HepG2 (cell line): ENCODE measurements around the gene LST1. TPM values are rescaled to one million over a fixed set of nuclear protein-coding genes. Genes with fewer than 3 reads are reported as not detected.

Experiments used
- DNMT3B ChIP-seq: conservative IDR thresholded peaks from 2 replicates; pipeline ENCODE4 v1.6.1; 2016; ENCODE audit warnings: missing biosample characterization, control low read depth
- GATAD1 ChIP-seq: IDR thresholded peaks from 2 replicates; pipeline ENCODE4 v1.6.1; 2016; ENCODE audit warnings: missing genetic modification reagents, missing compliant biosample characterization
- KDM5B ChIP-seq: sonication (generic); formaldehyde crosslinking; IDR thresholded peaks from 2 replicates; pipeline ENCODE4 v1.4.0; 2020; ENCODE audit warnings: missing genetic modification reagents, mild to moderate bottlenecking, borderline replicate concordance
- MAZ ChIP-seq, 2 experiments: sonication (generic) in 1 of 2; formaldehyde crosslinking in 1 of 2; IDR thresholded peaks; 2 replicates each; pipeline versions ENCODE4 v1.5.0 to v1.6.1; 2012 to 2020; ENCODE audit warnings: low read depth in 2 of 2, mild to moderate bottlenecking in 2 of 2, borderline replicate concordance in 1 of 2, improper control_type of control experiment in 1 of 2, low read length in 1 of 2, missing genetic modification reagents in 1 of 2, moderate library complexity in 1 of 2
- MBNL3 ChIP-seq: fragments of 250-450 bp; sonication (Bioruptor Pico); conservative IDR thresholded peaks from 2 replicates; pipeline ENCODE4 v1.8.0; 2022; ENCODE audit warnings: mild to moderate bottlenecking, inconsistent platforms
- PHF5A ChIP-seq: IDR thresholded peaks from one replicate; pipeline ENCODE4 v1.6.1; 2018; ENCODE audit warnings: low read depth, missing genetic modification reagents; ENCODE audit not compliant: unreplicated experiment
- POLR2A ChIP-seq, 2 experiments: IDR thresholded peaks; 2 replicates each; pipeline ENCODE4 v1.6.1; 2011; ENCODE audit warnings: low read depth in 2 of 2, low read length in 2 of 2, mild to moderate bottlenecking in 1 of 2, moderate library complexity in 1 of 2; ENCODE audit not compliant: insufficient read depth in 1 of 2
- RBM22 ChIP-seq: fragments of 200-400 bp; formaldehyde crosslinking; optimal IDR thresholded peaks from 2 replicates; pipeline ENCODE3; 2017; ENCODE audit warnings: mild to moderate bottlenecking, low read length, moderate library complexity
- REPIN1 ChIP-seq: sonication (generic); formaldehyde crosslinking; IDR thresholded peaks from 2 replicates; pipeline ENCODE4 v1.8.0; 2022; ENCODE audit warnings: missing genetic modification reagents, low read depth, mild to moderate bottlenecking, borderline replicate concordance
- SMARCC2 ChIP-seq: fragments of 450-650 bp; IDR thresholded peaks from 2 replicates; pipeline ENCODE4 v1.6.1; 2017; ENCODE audit warnings: antibody characterized with exemption, mild to moderate bottlenecking
- SOX5 ChIP-seq: IDR thresholded peaks from 2 replicates; pipeline ENCODE4 v1.6.1; 2016; ENCODE audit warnings: borderline replicate concordance
- SP2 ChIP-seq: sonication (generic); formaldehyde crosslinking; IDR thresholded peaks from 2 replicates; pipeline ENCODE4 v1.5.1; 2020; ENCODE audit warnings: mild to moderate bottlenecking, missing genetic modification reagents
- XBP1 ChIP-seq: sonication (generic); formaldehyde crosslinking; IDR thresholded peaks from 2 replicates; pipeline ENCODE4 v1.5.0; 2020; ENCODE audit warnings: missing genetic modification reagents
- ZNF264 ChIP-seq: sonication (generic); formaldehyde crosslinking; IDR thresholded peaks from 2 replicates; pipeline ENCODE4 v1.4.0; 2020; ENCODE audit warnings: missing genetic modification reagents
- ZNF282 ChIP-seq: fragments of 450-650 bp; IDR thresholded peaks from 2 replicates; pipeline ENCODE4 v1.6.1; 2018; ENCODE audit not compliant: partially characterized antibody
- ZNF737 ChIP-seq: sonication (generic); formaldehyde crosslinking; IDR thresholded peaks from 2 replicates; pipeline ENCODE4 v1.5.0; 2020; ENCODE audit warnings: missing genetic modification reagents, mild to moderate bottlenecking, borderline replicate concordance
- ZNF790 ChIP-seq: sonication (generic); formaldehyde crosslinking; IDR thresholded peaks from 2 replicates; pipeline ENCODE4 v1.8.0; 2022; ENCODE audit warnings: missing genetic modification reagents, mild to moderate bottlenecking, borderline replicate concordance
- ZNF850 ChIP-seq: sonication (generic); formaldehyde crosslinking; conservative IDR thresholded peaks from 2 replicates; pipeline ENCODE4 v1.9.0; 2021; ENCODE audit warnings: mild to moderate bottlenecking, missing genetic modification reagents
- ZZZ3 ChIP-seq: sonication (generic); formaldehyde crosslinking; IDR thresholded peaks from 2 replicates; pipeline ENCODE4 v1.4.0; 2020; ENCODE audit warnings: missing genetic modification reagents, mild to moderate bottlenecking, borderline replicate concordance
- polyA plus RNA-seq, 8 experiments: library from polyadenylated mRNA; depleted of rRNA in 3 of 8; stranded (reverse) in 7 of 8; unstranded in 1 of 8; fragments of >200 nt; fragmentation: Illumina TruSeq in 4 of 8; extraction: Trizol in 4 of 8; gene quantifications; 2 replicates each; pipeline versions ENCODE4 v1.2.1 to v1.2.3, GENCODE V29; 2011 to 2016; ENCODE audit warnings: low read depth in 4 of 8, missing spikeins in 1 of 8, mixed read lengths in 1 of 8; ENCODE audit not compliant: insufficient read depth in 1 of 8
- total RNA-seq, 5 experiments: library from RNA; depleted of rRNA; stranded (reverse); fragments of >200 nt; fragmentation: Illumina TruSeq; extraction: Trizol; gene quantifications; 2 replicates each; pipeline ENCODE4 v1.2.3, GENCODE V29; 2016; ENCODE audit warnings: low read depth in 1 of 5
- TF ChIP-seq, protein P1 (sequence below): IDR thresholded peaks from 2 replicates; pipeline ENCODE4 v1.4.0; 2020; ENCODE audit warnings: mild to moderate bottlenecking, missing genetic modification reagents
- TF ChIP-seq, protein P2 (sequence below): sonication (generic); formaldehyde crosslinking; IDR thresholded peaks from 2 replicates; pipeline ENCODE4 v1.5.0; 2020; ENCODE audit warnings: missing genetic modification reagents
- TF ChIP-seq, protein P3 (sequence below): sonication (generic); formaldehyde crosslinking; IDR thresholded peaks from 2 replicates; pipeline ENCODE4 v1.9.0; 2021; ENCODE audit warnings: missing genetic modification reagents, mild to moderate bottlenecking, borderline replicate concordance

The LST1 gene
- total and polyA plus RNA-seq, 2 of the 13 experiments (the other 11 are each of a cell fraction or from before 2014, with no cell fraction given) = not detected

DNA sequence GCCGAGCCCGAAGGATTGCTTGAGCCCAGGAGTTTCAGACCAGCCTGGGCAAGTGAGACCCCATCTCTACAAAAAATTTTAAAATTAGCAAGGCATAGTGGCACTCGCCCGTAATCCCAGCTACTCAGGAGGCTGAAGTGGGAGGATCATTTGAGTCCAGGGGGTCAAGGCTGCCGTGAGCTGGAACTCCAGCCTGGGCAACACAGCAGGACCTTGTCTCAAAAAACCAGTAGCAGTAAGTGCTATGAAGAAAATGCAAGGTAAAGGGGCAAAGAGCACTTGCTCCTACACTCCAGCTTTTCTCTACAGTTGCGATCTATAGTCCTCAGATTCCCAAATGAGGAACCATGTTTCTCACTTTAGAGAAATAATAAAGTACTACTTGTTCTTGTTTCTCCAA lies 42.4 kb upstream of the LST1 start (continued):
- TF ChIP-seq REPIN1 (no peak), MAZ (IDR thresholded peaks at IDR 0.05; ENCODE audit: borderline replicate concordance, low read depth, low read length) (no peak), MAZ (CRISPR knock-in tag; IDR thresholded peaks at IDR 0.05; ENCODE audit: low read depth) (no peak), SMARCC2 (no peak), ZNF282 (no peak), PHF5A (CRISPR knock-in tag) (peak; percentile 45), SP2 (CRISPR knock-in tag) (no peak), ZNF790 (CRISPR knock-in tag) (no peak), MBNL3 (CRISPR knock-in tag) (no peak), ZNF737 (CRISPR knock-in tag) (no peak), DNMT3B (CRISPR knock-in tag) (no peak), KDM5B (CRISPR knock-in tag) (no peak), ZNF850 (CRISPR knock-in tag) (no peak), GATAD1 (CRISPR knock-in tag) (no peak), RBM22 (no peak), ZZZ3 (CRISPR knock-in tag) (no peak), POLR2A (IDR thresholded peaks at IDR 0.05; ENCODE audit: insufficient read depth in 1 of 2, low read depth in 2 of 2, low read length in 2 of 2) (peak in 1 of 2 experiments; percentile 21; a peak in 1 of 4 replicates), XBP1 (CRISPR knock-in tag) (no peak), ZNF264 (CRISPR knock-in tag) (no peak), SOX5 (CRISPR knock-in tag) (no peak)
- TF ChIP-seq, protein P1, sequence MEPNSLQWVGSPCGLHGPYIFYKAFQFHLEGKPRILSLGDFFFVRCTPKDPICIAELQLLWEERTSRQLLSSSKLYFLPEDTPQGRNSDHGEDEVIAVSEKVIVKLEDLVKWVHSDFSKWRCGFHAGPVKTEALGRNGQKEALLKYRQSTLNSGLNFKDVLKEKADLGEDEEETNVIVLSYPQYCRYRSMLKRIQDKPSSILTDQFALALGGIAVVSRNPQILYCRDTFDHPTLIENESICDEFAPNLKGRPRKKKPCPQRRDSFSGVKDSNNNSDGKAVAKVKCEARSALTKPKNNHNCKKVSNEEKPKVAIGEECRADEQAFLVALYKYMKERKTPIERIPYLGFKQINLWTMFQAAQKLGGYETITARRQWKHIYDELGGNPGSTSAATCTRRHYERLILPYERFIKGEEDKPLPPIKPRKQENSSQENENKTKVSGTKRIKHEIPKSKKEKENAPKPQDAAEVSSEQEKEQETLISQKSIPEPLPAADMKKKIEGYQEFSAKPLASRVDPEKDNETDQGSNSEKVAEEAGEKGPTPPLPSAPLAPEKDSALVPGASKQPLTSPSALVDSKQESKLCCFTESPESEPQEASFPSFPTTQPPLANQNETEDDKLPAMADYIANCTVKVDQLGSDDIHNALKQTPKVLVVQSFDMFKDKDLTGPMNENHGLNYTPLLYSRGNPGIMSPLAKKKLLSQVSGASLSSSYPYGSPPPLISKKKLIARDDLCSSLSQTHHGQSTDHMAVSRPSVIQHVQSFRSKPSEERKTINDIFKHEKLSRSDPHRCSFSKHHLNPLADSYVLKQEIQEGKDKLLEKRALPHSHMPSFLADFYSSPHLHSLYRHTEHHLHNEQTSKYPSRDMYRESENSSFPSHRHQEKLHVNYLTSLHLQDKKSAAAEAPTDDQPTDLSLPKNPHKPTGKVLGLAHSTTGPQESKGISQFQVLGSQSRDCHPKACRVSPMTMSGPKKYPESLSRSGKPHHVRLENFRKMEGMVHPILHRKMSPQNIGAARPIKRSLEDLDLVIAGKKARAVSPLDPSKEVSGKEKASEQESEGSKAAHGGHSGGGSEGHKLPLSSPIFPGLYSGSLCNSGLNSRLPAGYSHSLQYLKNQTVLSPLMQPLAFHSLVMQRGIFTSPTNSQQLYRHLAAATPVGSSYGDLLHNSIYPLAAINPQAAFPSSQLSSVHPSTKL (CRISPR knock-in tag) = peak; percentile 26; the same call in 1 of the 2 replicates
- TF ChIP-seq, protein P2, sequence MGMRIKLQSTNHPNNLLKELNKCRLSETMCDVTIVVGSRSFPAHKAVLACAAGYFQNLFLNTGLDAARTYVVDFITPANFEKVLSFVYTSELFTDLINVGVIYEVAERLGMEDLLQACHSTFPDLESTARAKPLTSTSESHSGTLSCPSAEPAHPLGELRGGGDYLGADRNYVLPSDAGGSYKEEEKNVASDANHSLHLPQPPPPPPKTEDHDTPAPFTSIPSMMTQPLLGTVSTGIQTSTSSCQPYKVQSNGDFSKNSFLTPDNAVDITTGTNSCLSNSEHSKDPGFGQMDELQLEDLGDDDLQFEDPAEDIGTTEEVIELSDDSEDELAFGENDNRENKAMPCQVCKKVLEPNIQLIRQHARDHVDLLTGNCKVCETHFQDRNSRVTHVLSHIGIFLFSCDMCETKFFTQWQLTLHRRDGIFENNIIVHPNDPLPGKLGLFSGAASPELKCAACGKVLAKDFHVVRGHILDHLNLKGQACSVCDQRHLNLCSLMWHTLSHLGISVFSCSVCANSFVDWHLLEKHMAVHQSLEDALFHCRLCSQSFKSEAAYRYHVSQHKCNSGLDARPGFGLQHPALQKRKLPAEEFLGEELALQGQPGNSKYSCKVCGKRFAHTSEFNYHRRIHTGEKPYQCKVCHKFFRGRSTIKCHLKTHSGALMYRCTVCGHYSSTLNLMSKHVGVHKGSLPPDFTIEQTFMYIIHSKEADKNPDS (CRISPR knock-in tag) = no peak
- TF ChIP-seq, protein P3, sequence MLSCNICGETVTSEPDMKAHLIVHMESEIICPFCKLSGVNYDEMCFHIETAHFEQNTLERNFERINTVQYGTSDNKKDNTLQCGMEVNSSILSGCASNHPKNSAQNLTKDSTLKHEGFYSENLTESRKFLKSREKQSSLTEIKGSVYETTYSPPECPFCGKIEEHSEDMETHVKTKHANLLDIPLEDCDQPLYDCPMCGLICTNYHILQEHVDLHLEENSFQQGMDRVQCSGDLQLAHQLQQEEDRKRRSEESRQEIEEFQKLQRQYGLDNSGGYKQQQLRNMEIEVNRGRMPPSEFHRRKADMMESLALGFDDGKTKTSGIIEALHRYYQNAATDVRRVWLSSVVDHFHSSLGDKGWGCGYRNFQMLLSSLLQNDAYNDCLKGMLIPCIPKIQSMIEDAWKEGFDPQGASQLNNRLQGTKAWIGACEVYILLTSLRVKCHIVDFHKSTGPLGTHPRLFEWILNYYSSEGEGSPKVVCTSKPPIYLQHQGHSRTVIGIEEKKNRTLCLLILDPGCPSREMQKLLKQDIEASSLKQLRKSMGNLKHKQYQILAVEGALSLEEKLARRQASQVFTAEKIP (CRISPR knock-in tag) = no peak
